Activated naive CD4-positive, alpha-beta T cell treated with anti-CD3 and anti-CD28 coated beads, Interleukin-2, amount 50 U/mL, for 72 hours (primary cell): ENCODE results near the gene DNPEP. TPM values are rescaled to one million over a fixed set of nuclear protein-coding genes. Genes with fewer than 3 reads are reported as not detected.
"Not testable (repeated sequence)": the region's sequence is repeated elsewhere in the genome, so short reads cannot be mapped to it uniquely, and the experiment has no call there.

Experiments
- ATAC-seq, 2 donors: fragments of 150-1000 bp; cut with Tn5 transposase; 2 replicates each; pipeline ENCODE4 v1.10.0; 2021; ENCODE audit warnings: mild to moderate bottlenecking in 2 of 2, moderate library complexity in 2 of 2
- DNase-seq, 2 donors: peaks; one replicate each; pipeline ENCODE4 v3.0.0; 2021 to 2022; ENCODE audit warnings: low spot score in 2 of 2
- H3K27ac Mint-ChIP-seq, 2 donors: one replicate each; pipeline ENCODE4 v1.8.0; 2022; ENCODE audit warnings: mild to moderate bottlenecking in 2 of 2, mixed read lengths in 2 of 2
- H3K36me3 Mint-ChIP-seq, 2 donors: one replicate each; pipeline ENCODE4 v1.8.0; 2022; ENCODE audit warnings: mixed read lengths in 2 of 2
- H3K9me3 Mint-ChIP-seq, 2 donors: one replicate each; pipeline ENCODE4 v1.8.0; 2022; ENCODE audit warnings: mixed read lengths in 2 of 2
- total RNA-seq, 2 donors: library from RNA; stranded (reverse); gene quantifications; one replicate each; pipeline ENCODE4 v1.2.3, GENCODE V29; 2022

DNPEP gene
- total RNA-seq, 2 donors from 2014 or later = 61.1 to 96.0 TPM

DNA sequence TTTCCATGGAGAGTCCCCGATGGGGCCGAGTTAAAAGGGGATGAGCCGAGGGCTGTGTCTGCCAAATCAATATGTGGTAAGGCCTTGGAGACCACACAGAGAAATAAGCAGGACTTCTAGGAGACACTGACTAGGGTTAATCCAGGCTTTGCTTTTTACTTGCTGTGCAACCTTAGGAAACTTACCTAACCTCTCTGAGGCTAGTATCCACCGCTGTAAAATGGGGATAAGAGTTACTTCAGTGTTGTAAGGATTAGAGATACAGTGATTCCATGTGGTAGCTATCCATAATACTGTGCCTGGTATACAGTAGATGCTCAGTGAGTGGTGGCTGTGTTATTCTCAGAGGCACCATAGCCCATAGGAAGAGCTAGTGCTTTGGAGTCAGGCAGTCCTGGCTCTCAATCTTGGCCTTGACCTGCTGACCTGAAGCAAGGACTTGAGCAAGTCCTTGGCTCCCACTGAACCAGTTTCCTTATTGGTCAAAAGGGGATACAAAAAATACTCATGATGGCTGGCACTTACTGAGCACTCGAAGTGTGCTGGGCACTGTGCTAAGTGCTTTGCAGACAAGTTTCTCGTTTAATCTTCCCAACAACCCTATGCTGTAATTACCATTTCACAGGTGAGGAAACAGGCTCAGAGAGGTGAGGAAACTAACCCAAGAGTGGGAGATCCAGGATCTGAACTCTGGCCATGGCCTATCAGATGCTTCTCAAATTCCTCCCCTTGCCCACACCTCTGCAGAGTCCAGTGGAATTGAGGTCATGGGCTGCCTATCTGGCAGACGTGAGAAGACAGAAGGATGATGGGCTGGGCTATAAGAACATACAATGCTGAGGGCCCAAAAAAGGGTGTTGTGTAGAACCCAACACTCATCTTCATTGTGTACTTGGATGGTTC lies 18.5 kb upstream of the DNPEP start:
- H3K27ac Mint-ChIP-seq = peak overlapping the region in 1 of 2 donors; percentile 11
- H3K36me3 Mint-ChIP-seq = no peaks in the 10 kb centered on the region
- DNase-seq (no peak), ATAC-seq (no peak)
- no peaks in the 10 kb centered on the region for H3K9me3 Mint-ChIP-seq

DNA sequence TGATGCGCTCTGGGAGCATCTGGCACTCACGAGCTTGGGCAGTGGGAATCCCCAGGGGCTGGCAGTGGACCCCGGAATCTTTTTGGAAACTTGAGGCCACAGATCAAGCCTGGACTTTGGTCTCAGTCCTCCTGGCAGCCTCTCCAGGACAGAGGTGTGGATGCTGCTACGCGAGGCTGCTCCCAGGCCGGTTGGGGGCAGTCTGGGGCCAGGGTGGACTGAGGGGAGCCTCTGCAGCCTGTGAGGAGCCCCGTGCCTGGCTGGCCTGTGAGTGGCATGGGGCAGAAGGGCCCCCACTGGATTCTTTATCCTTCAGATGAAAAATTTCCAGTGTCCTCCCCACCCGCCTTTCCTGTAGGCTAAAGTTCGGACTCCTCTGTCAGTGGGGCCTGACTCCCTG lies 17.7 kb upstream of the DNPEP start:
- H3K9me3 Mint-ChIP-seq = no peaks in the 10 kb centered on the region
- DNase-seq (no peak), ATAC-seq (no peak)
- H3K27ac Mint-ChIP-seq = no peak overlapping the region
- no peaks in the 10 kb centered on the region for H3K36me3 Mint-ChIP-seq

DNA sequence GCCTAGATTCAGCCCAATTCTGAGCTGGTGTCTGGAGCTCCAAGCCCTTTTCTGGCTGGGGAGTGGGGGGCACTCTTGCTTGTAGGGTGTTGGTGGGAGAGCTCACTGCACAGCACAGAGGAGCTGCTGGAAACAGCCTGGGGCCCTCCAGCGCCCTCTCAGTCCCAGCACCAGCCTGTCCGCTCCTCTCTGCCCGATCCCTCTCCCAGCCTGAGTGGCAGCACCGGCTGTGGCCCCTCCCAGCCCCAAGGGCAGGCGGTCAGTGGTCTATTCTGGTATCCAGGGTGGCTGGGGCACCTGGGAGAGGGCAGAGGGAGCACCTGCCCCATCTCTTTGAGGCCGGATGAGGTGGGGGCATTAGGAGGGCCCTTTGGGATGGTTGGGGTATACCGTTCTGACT lies 17.2 kb upstream of the DNPEP start:
- DNase-seq (no peak), ATAC-seq (no peak)
- H3K27ac Mint-ChIP-seq = no peak overlapping the region
- no peaks in the 10 kb centered on the region for H3K36me3 Mint-ChIP-seq
- H3K9me3 Mint-ChIP-seq = no peaks in the 10 kb centered on the region

DNA sequence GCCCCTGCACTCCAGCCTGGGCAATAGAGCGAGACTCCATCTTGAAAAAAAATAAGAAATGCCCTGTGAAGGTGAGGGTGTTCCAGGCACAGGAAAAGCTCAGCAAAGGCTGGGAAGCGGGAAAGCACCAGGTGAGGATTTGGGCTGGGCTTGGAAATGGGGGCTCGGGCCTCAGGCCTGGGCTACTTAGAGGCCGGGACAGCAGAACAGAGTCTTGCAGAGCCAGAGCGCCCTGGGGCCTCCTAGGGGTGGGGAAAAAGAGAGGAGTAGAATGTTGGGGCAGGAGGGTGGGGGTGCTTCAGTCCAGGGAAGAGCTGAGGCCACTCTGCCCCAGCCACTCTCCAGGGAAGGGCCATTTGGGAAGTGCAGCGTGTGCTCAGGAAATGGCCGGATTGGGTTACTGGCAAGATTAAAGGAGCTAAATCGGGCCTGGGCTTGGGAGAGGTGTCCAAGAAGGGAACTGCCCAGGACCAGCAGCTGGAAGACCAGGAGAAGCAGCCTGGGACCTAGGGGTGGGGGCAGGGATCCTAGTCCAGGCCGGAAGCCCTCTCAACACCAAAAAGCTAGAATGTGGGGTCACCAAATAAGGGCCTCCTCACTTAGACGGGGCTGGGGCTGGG lies 16.7 kb upstream of the DNPEP start:
- DNase-seq = no peak
- Mint-ChIP-seq H3K36me3 (no peaks in the 10 kb centered on the region), H3K9me3 (no peaks in the 10 kb centered on the region), H3K27ac (peak overlapping the region in 1 of 2 donors; percentile 35)
- no peak for ATAC-seq

DNA sequence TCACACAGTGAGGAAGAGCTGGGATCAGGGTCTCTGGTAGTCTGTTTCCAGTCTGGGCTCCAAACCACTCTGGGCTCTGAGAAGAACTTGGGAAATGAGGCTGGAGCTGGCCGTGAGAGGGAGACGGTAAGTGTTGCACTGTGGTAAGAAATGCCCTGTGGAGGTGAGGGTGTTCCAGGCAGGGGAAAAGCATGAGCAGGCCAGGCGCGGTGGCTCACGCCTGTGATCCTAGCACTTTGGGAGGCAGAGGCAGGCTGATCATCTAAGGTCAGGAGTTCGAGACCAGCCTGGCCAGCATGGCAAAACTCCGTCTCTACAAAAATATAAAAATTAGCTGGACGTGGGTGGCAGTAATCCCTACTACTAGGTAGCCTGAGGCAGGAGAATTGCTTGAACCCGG lies 16.1 kb upstream of the DNPEP start:
- ATAC-seq (no peak), DNase-seq (no peak)
- no peaks in the 10 kb centered on the region for H3K9me3 Mint-ChIP-seq
- peak overlapping the region in 1 of 2 donors; percentile 35 for H3K27ac Mint-ChIP-seq
- no peaks in the 10 kb centered on the region for H3K36me3 Mint-ChIP-seq

DNA sequence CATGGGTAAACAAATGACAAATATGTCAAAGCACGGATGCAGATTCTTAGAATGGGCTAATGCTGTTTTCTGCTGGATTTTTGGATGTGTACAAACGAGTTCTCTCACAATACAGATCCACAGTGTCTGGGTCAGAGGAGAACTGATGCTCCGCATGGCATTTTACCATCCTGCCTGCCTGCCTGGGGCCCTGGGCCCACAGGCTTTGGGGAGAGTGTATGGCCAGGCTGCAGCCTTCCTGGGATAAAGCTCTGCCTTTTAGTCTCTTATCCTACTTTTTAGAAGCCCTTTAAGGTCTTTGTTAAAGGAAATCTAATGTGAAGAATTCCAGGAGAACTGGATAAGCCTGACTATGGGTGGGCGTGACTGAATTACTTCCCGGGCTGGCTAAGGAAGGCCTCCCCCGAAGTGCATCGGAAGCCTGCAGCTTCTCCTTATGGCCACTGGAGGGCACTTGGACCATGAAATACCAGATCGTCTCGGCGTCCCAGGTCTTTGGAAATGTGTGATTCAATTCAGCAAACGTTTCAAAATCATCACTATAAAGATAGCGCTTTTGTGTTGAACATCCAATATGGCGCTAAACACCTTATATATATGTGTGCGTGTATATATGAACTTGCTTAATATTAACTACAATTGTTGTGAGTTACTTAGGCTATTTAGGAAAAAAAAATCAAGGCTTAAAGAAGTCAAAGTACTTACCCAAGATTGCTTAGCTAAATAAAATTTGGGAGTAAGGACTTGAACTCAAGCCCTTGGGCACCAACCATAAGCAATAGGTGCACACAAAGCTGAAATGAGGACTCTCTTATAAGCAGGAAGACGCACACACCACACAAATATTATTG lies 15.2 kb upstream of the DNPEP start:
- H3K36me3 Mint-ChIP-seq = no peaks in the 10 kb centered on the region
- H3K9me3 Mint-ChIP-seq = no peaks in the 10 kb centered on the region
- H3K27ac Mint-ChIP-seq = no peak overlapping the region
- ATAC-seq (peak; percentile 88 to 91), DNase-seq (peak in 1 of 2 donors; percentile 57)

DNA sequence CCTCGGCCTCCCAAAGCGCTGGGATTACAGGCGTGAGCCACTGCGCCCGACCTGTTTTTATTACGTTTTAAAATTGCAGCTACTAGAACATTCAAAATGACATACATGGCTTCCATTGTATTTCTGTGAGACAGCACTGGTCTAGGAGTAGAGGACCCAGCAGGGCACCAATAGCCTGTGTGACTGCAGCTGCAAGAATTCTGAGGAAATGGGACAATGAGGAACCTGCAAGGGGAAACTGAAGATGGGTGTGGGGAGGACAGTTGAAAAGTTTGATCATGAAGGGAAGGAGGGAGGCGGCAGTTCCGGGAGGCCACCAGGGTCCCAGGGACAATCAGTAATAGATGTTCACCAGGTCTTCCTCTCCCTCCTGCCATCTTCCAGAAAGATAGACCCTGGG lies 13.9 kb upstream of the DNPEP start:
- H3K9me3 Mint-ChIP-seq = no peaks in the 10 kb centered on the region
- no peaks in the 10 kb centered on the region for H3K36me3 Mint-ChIP-seq
- H3K27ac Mint-ChIP-seq = no peak overlapping the region

DNA sequence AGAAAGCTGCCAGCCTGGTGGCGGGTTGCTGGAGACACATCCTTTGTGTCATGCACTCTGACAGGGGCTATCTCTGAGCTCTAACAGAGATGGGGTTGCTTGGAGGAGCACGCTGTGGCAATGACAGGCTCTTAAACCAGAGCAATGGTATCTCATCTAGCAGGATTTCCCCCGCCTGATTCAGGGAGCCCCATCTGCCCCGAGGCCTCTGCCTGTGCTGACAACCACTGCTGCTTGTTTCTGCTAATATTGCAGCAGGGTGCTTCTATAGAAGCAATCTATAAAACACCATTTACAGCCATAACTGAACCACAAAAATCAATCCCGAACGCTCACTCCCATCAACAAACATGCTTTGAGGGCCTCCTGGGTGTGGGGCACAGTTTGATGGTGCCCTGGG lies 12.8 kb upstream of the DNPEP start:
- ATAC-seq (no peak), DNase-seq (no peak)
- no peak overlapping the region for H3K27ac Mint-ChIP-seq
- H3K36me3 Mint-ChIP-seq = no peaks in the 10 kb centered on the region
- H3K9me3 Mint-ChIP-seq = no peaks in the 10 kb centered on the region

More for the DNA sequence above, 13.9 kb upstream of the DNPEP start:
- ATAC-seq = no peak
- no peak for DNase-seq

DNA sequence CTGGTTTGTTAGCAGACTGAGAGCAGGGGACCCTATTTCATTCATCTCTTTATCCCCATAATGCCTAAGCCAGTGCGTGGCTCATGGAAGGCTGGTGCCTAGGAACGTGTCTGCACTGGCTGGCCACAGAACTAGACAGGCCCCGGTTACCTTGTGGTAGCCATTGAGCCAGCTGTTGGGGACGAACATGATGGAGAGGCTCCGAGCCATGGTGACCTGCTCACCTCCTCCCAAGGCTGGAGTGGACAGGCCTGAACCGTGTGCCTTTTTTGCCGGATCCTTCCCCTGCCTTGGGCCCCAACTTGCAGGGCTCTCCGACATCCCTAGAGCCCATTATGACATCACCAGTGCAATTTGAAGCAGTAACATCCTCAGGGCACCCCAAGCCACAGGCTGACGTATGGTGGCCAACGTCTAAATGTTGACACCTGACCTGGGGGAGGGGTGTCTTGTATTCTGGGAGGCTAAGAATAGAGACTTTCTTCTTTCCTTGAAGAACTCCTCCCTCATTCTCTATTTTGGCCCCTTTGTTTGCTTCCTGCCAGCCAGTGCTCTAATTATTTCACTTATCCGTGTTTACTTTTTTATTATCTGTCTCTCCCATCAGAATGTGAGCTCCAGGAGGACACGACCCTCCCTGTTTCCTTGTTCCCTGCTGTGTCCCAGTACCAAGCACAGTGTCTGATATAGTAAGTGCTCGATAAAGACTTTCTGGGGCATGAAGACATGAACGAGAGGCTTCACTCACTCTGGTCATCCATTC lies 12.2 kb upstream of the DNPEP start:
- DNase-seq (no peak), ATAC-seq (no peak)
- H3K9me3 Mint-ChIP-seq = no peaks in the 10 kb centered on the region
- H3K27ac Mint-ChIP-seq = no peak overlapping the region
- no peaks in the 10 kb centered on the region for H3K36me3 Mint-ChIP-seq

DNA sequence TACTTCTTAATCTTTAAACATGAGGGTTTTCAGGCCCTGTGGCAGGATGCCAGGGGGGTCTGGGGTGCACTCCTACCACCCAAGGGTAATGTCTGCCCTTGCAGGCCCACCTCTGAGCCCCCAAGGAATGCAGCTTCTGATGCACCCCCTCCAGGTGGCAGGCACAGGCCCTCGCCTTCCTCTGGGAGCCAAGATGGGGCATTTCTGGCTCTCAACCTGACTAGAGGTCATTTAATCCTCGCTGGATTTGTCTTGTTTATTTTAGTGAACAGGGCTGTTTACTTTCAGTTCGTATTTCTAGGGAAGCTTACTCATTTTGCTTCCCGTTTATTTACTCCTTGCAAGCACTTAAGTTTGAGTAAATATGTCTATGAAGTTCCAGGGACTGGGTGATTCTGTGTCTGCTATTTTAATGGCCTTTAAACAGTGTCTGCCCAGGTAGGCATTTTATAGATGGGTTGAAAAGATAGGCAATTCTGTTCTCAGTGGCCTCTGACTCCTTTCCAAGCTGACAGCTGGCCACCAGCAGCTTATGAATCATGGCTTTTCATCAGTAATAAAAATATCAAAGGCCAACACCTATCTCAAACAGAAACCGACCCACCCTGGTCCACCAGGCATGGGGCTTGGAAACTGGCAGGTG lies 11.1 kb upstream of the DNPEP start:
- Mint-ChIP-seq H3K9me3 (no peaks in the 10 kb centered on the region), H3K36me3 (no peaks in the 10 kb centered on the region), H3K27ac (no peak overlapping the region)
- no peak for ATAC-seq
- no peak for DNase-seq

DNA sequence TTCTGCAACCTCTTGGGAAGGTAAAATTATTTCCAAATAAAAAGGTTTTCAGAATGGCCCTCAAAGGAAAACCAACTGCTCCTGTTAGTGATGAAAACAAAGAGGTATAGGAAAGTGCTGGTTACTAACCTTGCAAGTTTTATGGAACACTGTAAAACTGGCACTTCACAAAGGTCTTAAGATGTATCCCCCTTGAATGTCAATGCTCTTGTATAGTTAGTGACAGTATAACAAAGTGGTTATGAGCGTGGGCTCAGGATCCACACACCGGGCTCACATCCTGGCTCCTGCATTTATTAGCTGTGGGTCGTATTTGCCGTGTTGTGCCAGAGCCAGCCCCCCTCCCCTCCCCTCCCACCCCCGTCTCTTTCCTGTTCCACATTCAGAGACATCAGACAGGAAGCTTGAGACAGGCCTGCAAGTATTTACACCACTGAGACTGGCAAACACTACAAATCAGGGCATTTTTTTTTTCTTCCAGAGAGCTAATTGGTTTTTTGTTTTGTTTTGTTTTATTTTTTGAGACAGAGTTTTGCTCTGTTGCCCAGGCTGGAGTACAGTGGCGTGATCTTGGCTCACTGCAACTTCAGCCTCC lies 9.2 kb upstream of the DNPEP start:
- DNase-seq (no peak), ATAC-seq (no peak)
- Mint-ChIP-seq H3K9me3 (no peaks in the 10 kb centered on the region), H3K36me3 (no peaks in the 10 kb centered on the region), H3K27ac (peak overlapping the region; percentile 58 to 66)

DNA sequence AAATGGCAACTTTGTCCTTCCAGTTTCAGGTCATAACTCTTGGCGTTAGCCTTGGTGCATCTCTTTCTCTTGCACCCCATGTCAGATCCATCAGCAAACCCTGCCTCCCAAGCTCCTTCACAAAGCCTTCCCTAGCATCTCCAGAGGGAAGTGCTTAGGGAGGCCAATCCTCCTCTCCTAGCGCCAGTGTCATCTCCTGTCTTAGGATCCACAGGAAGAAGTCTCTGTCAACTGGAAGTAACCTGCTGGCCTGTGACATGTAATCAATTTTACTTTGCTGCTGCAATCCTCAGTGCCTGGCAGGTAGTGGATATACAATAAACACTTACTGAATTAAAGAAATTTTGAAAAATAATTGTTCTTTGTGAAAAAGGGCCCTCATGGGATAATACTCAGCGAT lies 7.9 kb upstream of the DNPEP start:
- no peak for ATAC-seq
- Mint-ChIP-seq H3K9me3 (no peaks in the 10 kb centered on the region), H3K36me3 (no peaks in the 10 kb centered on the region), H3K27ac (no peak overlapping the region)
- peak in 1 of 2 donors; percentile 30 for DNase-seq

DNA sequence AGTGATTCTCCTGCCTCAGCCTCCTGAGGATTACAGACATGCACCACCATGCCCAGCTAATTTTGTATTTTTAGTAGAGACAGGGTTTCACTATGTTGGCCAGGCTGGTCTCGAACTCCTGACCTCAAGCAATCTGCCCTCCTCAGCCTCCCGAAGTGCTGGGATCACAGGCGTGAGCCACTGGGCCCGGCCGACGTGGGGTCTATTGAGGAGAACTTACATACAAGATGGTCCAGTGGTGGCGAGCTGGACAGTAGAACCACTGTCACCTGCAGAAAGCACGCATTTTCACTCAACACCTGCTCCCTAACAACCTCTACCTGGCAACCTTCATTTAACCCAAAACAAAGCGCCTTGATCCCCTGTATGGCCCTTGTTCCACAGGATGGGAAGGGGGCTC lies 7.3 kb upstream of the DNPEP start:
- not testable (repeated sequence) for H3K27ac Mint-ChIP-seq, H3K9me3 Mint-ChIP-seq, ATAC-seq, H3K36me3 Mint-ChIP-seq
- peak in 1 of 2 donors; percentile 9 for DNase-seq

DNA sequence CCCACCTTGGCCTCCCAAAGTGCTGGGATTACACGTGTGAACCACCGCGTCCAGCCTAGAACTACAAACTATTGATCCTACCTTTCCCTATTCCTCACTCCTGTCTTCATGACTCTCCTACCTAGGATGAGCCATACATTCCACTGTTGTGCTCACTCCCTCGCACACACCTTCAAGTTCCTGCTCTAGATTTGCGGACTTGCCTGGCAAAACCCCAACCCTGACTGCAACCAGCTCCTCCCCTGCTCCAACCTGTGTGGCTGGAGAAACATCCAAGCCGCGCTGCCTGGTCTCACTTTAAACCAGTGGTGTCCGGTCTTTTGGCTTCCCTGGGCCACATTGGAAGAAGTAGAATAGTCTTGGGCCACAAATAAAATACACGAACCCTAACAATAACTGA lies 5.0 kb upstream of the DNPEP start:
- Mint-ChIP-seq H3K27ac (peak overlapping the region in 1 of 2 donors; percentile 40), H3K9me3 (no peaks in the 10 kb centered on the region), H3K36me3 (no peaks in the 10 kb centered on the region)
- no peak for ATAC-seq
- DNase-seq = peak in 1 of 2 donors; percentile 21

DNA sequence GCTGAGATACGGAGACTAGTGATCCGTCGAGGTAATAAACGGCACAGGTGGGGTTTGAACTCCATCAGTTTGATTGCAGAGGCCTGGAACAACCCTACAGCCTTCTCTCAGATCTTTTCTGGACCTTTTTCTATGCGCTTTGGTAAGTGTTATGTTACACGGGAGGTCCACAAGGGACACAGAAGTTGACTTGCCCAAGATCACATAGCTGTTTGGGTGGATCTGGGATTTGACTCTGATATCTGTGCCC lies 1.1 kb upstream of the DNPEP start:
- Mint-ChIP-seq H3K36me3 (peaks cover 5 to 6% of the 10 kb centered on the region in 2 donors), H3K9me3 (no peaks in the 10 kb centered on the region), H3K27ac (peak overlapping the region in 1 of 2 donors; percentile 91)
- no peak for ATAC-seq
- no peak for DNase-seq
